GM21447 (cell line): ENCODE data around the gene RCE1.

Experiments
- ATAC-seq: cut with Tn5 transposase; IDR thresholded peaks from one replicate; pipeline ENCODE4 v1.9.1; 2021; ENCODE audit not compliant: unreplicated experiment

Gene RCE1

DNA sequence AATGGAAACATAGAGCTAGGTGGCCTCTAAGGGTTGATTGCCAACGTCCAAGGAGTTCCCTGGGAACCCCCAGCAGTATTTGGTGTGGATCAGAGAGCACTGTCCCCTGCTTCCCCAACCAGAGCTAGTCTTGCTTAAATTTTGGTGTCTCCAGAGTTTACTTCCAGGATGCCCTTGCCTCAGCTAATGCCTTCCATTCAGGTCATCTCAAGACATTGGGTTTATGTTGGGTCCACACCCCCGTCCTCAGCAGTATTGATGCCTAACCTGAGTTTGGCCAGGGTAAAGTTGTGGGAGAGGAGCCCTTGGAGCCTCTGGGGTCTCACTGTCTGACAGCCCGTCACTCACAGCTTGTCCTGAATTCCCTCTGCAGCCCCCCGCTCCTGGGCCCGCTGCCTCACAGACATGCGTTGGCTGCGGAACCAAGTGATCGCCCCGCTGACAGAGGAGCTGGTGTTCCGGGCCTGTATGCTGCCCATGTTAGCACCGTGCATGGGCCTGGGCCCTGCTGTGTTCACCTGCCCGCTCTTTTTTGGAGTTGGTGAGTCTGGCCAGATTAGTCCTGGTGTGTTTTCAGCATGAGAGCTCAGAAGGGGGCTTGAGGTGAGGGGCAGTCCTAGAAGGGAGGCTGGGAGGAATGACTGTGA lies 1.4 kb downstream of the RCE1 start:
- no peak for ATAC-seq

GRCh38 chr11:66845143-66845875 lies 2.1 kb downstream of the RCE1 start:
- ATAC-seq: no peak

GRCh38 chr11:66845876-66846212 lies 2.6 kb downstream of the RCE1 start:
- no peak for ATAC-seq

GRCh38 chr11:66846671-66847091 lies 3.4 kb downstream of the RCE1 start:
- no peak for ATAC-seq

DNA sequence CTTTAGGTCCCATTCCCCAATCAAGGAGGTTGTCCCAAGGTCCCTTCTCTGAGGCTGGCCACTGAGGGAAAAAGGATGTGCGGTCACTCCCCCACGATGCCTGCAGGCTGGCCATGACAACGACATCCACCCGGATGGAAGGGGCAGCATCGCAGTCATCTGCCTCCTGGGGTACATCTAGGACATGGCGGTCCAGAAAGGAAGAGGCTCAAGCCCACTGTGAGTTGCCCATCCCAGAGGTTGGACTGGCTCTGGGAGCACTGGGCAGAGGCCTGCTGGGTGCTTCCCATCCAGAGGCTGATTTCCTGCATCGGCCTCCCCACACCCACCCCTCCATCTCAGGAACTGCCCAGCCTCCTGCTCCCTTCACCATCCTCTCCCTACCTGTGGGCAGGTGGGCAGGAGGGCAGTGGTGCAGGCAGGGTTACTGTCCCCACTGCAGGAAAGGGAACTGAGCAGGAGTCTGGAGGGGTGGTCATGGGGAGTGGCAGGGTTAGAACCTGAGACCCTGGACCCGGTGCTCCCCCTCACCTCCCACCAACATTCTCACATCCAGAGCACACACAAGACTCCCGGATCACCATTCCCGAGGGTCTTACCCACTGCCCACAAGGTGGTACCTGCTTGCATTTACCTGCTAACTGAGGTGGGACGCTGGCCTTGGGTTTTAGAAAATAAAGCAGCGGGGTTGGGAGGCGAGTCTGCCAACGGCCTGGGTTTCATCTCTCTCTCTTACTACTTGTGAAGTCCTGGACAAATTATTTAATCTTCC lies 4.4 kb downstream of the RCE1 start:
- no peak for ATAC-seq

GRCh38 chr11:66848671-66849500 lies 5.6 kb downstream of the RCE1 start:
- ATAC-seq: no peak

GRCh38 chr11:66849501-66850234 lies 6.4 kb downstream of the RCE1 start:
- no peak for ATAC-seq

DNA sequence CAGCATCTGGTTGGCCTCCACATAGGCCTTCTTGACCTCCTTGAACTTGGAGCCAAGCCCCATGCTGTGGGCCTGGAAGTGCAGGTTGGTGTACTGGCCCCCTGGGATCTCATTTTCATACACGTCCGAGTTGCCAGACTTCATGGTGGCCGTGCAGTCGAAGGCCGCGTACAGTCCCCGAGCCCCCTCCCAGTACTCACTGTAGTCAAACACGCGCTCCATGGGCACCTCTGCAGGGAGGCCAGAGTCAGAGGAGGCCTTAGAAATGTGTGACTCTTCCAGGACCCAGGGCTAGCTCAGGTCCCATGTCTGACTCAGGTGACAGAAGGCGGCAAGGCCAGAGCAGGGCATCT lies 7.0 kb downstream of the RCE1 start:
- no peak for ATAC-seq

- no peak for ATAC-seq
Observed at GRCh38 chr11:66850588-66851238, 7.5 kb downstream of the RCE1 start.

DNA sequence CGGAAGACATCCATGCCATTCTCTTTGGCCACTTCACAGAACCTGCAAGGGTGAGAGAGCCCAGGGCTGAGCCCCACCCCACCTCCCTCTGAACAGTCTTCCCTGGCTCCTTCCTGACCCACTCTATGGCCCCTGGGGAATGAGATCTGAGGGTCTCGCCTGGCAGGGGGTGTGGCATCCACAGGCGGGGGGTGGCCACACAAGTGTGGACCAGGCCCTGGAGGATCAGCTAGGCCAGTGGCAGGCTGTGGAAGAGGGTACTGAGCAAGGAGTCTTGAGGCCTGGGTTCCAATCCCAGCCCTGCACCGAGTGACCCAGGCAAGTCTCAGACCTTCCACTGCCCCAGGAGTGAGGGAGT lies 8.0 kb downstream of the RCE1 start:
- ATAC-seq: no peak

- ATAC-seq: no peak
Observed at GRCh38 chr11:66851698-66852465, 8.6 kb downstream of the RCE1 start.

GRCh38 chr11:66852466-66853241 lies 9.4 kb downstream of the RCE1 start:
- ATAC-seq: no peak

GRCh38 chr11:66853242-66854229 lies 10.3 kb downstream of the RCE1 start:
- ATAC-seq: no peak

DNA sequence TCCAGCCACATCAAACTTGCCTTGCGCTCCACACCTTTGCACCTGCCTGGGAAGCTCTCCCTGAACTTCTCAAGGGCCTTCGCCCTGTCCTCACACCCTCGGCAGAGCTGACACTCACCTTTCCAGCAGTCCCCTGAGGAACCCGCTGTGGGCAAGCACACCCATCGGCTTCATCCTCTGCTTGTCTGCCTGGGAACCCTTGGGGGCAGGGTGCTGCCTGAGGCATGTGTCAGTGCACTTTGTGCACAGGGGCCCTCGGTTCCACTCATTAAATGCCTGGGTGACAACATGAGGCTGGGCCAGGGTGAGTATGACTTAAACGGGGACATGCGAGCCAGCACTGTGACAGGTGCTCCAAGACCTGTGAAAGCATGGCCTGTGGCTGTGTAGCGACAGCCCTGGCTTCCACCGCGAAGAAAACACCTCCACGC lies 11.0 kb downstream of the RCE1 start:
- ATAC-seq: no peak

DNA sequence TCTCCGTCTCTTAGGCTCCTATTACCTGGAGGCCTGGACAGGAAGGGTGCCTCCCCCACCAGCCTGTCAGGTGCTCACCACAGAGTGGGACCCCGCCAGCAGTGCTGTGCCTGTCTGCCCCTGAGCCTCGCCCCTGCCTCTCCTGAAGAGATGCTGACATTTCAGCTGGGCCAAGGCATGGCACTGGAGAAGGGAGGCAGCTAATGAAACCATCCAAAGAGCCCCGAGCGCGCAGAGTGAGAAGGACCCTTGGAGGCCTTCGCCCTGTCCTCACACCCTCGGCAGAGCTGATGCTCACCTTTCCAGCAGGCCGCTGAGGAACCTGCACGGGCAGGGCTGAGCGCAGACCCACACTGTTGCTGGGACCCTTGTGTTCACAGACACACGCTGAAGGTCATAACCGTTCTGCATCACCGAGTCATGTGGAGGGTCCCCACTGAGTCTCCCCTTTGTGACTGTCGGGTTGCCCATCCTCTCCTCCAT lies 11.5 kb downstream of the RCE1 start:
- ATAC-seq: no peak

GRCh38 chr11:66855574-66856495 lies 12.6 kb downstream of the RCE1 start:
- peak; percentile 71 for ATAC-seq
